Measurements from ENCODE around the gene PATZ1. TPM values are rescaled to one million over a fixed set of nuclear protein-coding genes. Genes with fewer than 3 reads are reported as not detected.
"Not testable (repeated sequence)": the region's sequence is repeated elsewhere in the genome, so short reads cannot be mapped to it uniquely, and the experiment has no call there.

The PATZ1 gene
- total and polyA plus RNA-seq, 2 donors: 25.2 to 33.4 TPM

GRCh38 chr22:31329029-31329428 lies 17.1 kb downstream of the PATZ1 start:
- Histone ChIP-seq H3K36me3 (ENCODE audit: control insufficient read depth in 2 of 2, insufficient read depth in 2 of 2, low read length in 1 of 2) (peaks cover 84 to 91% of the 10 kb centered on the region in 2 donors), H3K27ac (ENCODE audit: low read depth in 1 of 2, low read length in 1 of 2) (no peak overlapping the region), H3K4me3 (ENCODE audit: low read length in 2 of 2) (no peak overlapping the region), H3K9me3 (ENCODE audit: control insufficient read depth in 2 of 2, insufficient read depth in 1 of 2, low read length in 1 of 2) (no peaks in the 10 kb centered on the region), H3K4me1 (ENCODE audit: control insufficient read depth in 2 of 2, insufficient read depth in 2 of 2, low read length in 2 of 2) (peaks cover 2 to 6% of the 10 kb centered on the region in 2 donors), H3K27me3 (ENCODE audit: control insufficient read depth in 2 of 2, insufficient read depth in 1 of 2, low read length in 1 of 2) (no peaks in the 10 kb centered on the region)
- WGBS: 97% methylated on average over 4 of the region's 4 CpGs
- DNase-seq (ENCODE audit: low read depth in 6 of 9, low spot score in 9 of 9): no peak

GRCh38 chr22:31328544-31328960 lies 17.6 kb downstream of the PATZ1 start:
- WGBS: over 99% methylated on average over 13 of the region's 13 CpGs
- no peak for DNase-seq (ENCODE audit: low read depth in 6 of 9, low spot score in 9 of 9)
- H3K4me3 ChIP-seq (ENCODE audit: low read length in 2 of 2): no peak overlapping the region
- H3K27me3 ChIP-seq (ENCODE audit: control insufficient read depth in 2 of 2, insufficient read depth in 1 of 2, low read length in 1 of 2): no peaks in the 10 kb centered on the region
- no peak overlapping the region for H3K27ac ChIP-seq (ENCODE audit: low read depth in 1 of 2, low read length in 1 of 2)
- H3K36me3 ChIP-seq (ENCODE audit: control insufficient read depth in 2 of 2, insufficient read depth in 2 of 2, low read length in 1 of 2): peaks cover 84 to 89% of the 10 kb centered on the region in 2 donors
- no peaks in the 10 kb centered on the region for H3K9me3 ChIP-seq (ENCODE audit: control insufficient read depth in 2 of 2, insufficient read depth in 1 of 2, low read length in 1 of 2)
- peaks cover 2 to 4% of the 10 kb centered on the region in 2 donors for H3K4me1 ChIP-seq (ENCODE audit: control insufficient read depth in 2 of 2, insufficient read depth in 2 of 2, low read length in 2 of 2)

- no peak for DNase-seq (ENCODE audit: low read depth in 6 of 9, low spot score in 9 of 9)
- Histone ChIP-seq H3K27ac (ENCODE audit: low read depth in 1 of 2, low read length in 1 of 2) (no peak overlapping the region), H3K27me3 (ENCODE audit: control insufficient read depth in 2 of 2, insufficient read depth in 1 of 2, low read length in 1 of 2) (no peaks in the 10 kb centered on the region), H3K4me1 (ENCODE audit: control insufficient read depth in 2 of 2, insufficient read depth in 2 of 2, low read length in 2 of 2) (peaks cover 2% of the 10 kb centered on the region in 2 donors), H3K4me3 (ENCODE audit: low read length in 2 of 2) (no peak overlapping the region), H3K9me3 (ENCODE audit: control insufficient read depth in 2 of 2, insufficient read depth in 1 of 2, low read length in 1 of 2) (no peaks in the 10 kb centered on the region), H3K36me3 (ENCODE audit: control insufficient read depth in 2 of 2, insufficient read depth in 2 of 2, low read length in 1 of 2) (peaks cover 84 to 85% of the 10 kb centered on the region in 2 donors)
- WGBS: 96% methylated on average over 9 of the region's 9 CpGs
Measured at GRCh38 chr22:31327806-31328543, 18.2 kb downstream of the PATZ1 start.

- Histone ChIP-seq H3K36me3 (ENCODE audit: control insufficient read depth in 2 of 2, insufficient read depth in 2 of 2, low read length in 1 of 2) (peaks cover 76 to 79% of the 10 kb centered on the region in 2 donors), H3K4me3 (ENCODE audit: low read length in 2 of 2) (no peak overlapping the region), H3K27me3 (ENCODE audit: control insufficient read depth in 2 of 2, insufficient read depth in 1 of 2, low read length in 1 of 2) (no peaks in the 10 kb centered on the region), H3K9me3 (ENCODE audit: control insufficient read depth in 2 of 2, insufficient read depth in 1 of 2, low read length in 1 of 2) (no peaks in the 10 kb centered on the region), H3K27ac (ENCODE audit: low read depth in 1 of 2, low read length in 1 of 2) (no peak overlapping the region), H3K4me1 (ENCODE audit: control insufficient read depth in 2 of 2, insufficient read depth in 2 of 2, low read length in 2 of 2) (no peaks in the 10 kb centered on the region)
- no peak for DNase-seq (ENCODE audit: low read depth in 6 of 9, low spot score in 9 of 9)
- 98% methylated on average over 9 of the region's 9 CpGs for WGBS
Measured at GRCh38 chr22:31326877-31327276, 19.3 kb downstream of the PATZ1 start.

- no peaks in the 10 kb centered on the region for H3K9me3 ChIP-seq (ENCODE audit: control insufficient read depth in 2 of 2, insufficient read depth in 1 of 2, low read length in 1 of 2)
- WGBS: 96% methylated on average over 8 of the region's 8 CpGs
Measured at GRCh38 chr22:31323578-31324550, 22.3 kb downstream of the PATZ1 start.

GRCh38 chr22:31321421-31321820 lies 24.7 kb downstream of the PATZ1 start:
- Histone ChIP-seq H3K4me3 (ENCODE audit: low read length in 2 of 2) (no peak overlapping the region), H3K27ac (ENCODE audit: low read depth in 1 of 2, low read length in 1 of 2) (no peak overlapping the region), H3K9me3 (ENCODE audit: control insufficient read depth in 2 of 2, insufficient read depth in 1 of 2, low read length in 1 of 2) (no peaks in the 10 kb centered on the region), H3K4me1 (ENCODE audit: control insufficient read depth in 2 of 2, insufficient read depth in 2 of 2, low read length in 2 of 2) (no peaks in the 10 kb centered on the region), H3K36me3 (ENCODE audit: control insufficient read depth in 2 of 2, insufficient read depth in 2 of 2, low read length in 1 of 2) (peaks cover 25 to 38% of the 10 kb centered on the region in 2 donors), H3K27me3 (ENCODE audit: control insufficient read depth in 2 of 2, insufficient read depth in 1 of 2, low read length in 1 of 2) (no peaks in the 10 kb centered on the region)
- 98% methylated on average over 4 of the region's 4 CpGs for WGBS
- no peak for DNase-seq (ENCODE audit: low read depth in 6 of 9, low spot score in 9 of 9)

More at GRCh38 chr22:31323578-31324550, 22.3 kb downstream of the PATZ1 start:
- no peak overlapping the region for H3K27ac ChIP-seq (ENCODE audit: low read depth in 1 of 2, low read length in 1 of 2)
- H3K4me1 ChIP-seq (ENCODE audit: control insufficient read depth in 2 of 2, insufficient read depth in 2 of 2, low read length in 2 of 2): no peaks in the 10 kb centered on the region
- no peaks in the 10 kb centered on the region for H3K27me3 ChIP-seq (ENCODE audit: control insufficient read depth in 2 of 2, insufficient read depth in 1 of 2, low read length in 1 of 2)
- peaks cover 50 to 62% of the 10 kb centered on the region in 2 donors for H3K36me3 ChIP-seq (ENCODE audit: control insufficient read depth in 2 of 2, insufficient read depth in 2 of 2, low read length in 1 of 2)
- no peak for DNase-seq (ENCODE audit: low read depth in 6 of 9, low spot score in 9 of 9)
- no peak overlapping the region for H3K4me3 ChIP-seq (ENCODE audit: low read length in 2 of 2)

GRCh38 chr22:31314220-31314619 lies 31.9 kb downstream of the PATZ1 start:
- H3K36me3 ChIP-seq (ENCODE audit: control insufficient read depth in 2 of 2, insufficient read depth in 2 of 2, low read length in 1 of 2); DNase-seq (ENCODE audit: low read depth in 6 of 9, low spot score in 9 of 9); H3K9me3 ChIP-seq (ENCODE audit: control insufficient read depth in 2 of 2, insufficient read depth in 1 of 2, low read length in 1 of 2); H3K4me1 ChIP-seq (ENCODE audit: control insufficient read depth in 2 of 2, insufficient read depth in 2 of 2, low read length in 2 of 2); H3K4me3 ChIP-seq (ENCODE audit: low read length in 2 of 2); H3K27me3 ChIP-seq (ENCODE audit: control insufficient read depth in 2 of 2, insufficient read depth in 1 of 2, low read length in 1 of 2): not testable (repeated sequence)
- H3K27ac ChIP-seq (ENCODE audit: low read depth in 1 of 2, low read length in 1 of 2): peak overlapping the region in 1 of 2 donors; percentile 4
- WGBS: 100% methylated on average over 1 of the region's 1 CpG

- Histone ChIP-seq H3K9me3 (ENCODE audit: control insufficient read depth in 2 of 2, insufficient read depth in 1 of 2, low read length in 1 of 2) (peaks cover 0 to 8% of the 10 kb centered on the region in 2 donors), H3K4me3 (ENCODE audit: low read length in 2 of 2) (no peak overlapping the region), H3K36me3 (ENCODE audit: control insufficient read depth in 2 of 2, insufficient read depth in 2 of 2, low read length in 1 of 2) (no peaks in the 10 kb centered on the region), H3K27ac (ENCODE audit: low read depth in 1 of 2, low read length in 1 of 2) (peak overlapping the region; percentile 46 to 50), H3K27me3 (ENCODE audit: control insufficient read depth in 2 of 2, insufficient read depth in 1 of 2, low read length in 1 of 2) (no peaks in the 10 kb centered on the region), H3K4me1 (ENCODE audit: control insufficient read depth in 2 of 2, insufficient read depth in 2 of 2, low read length in 2 of 2) (no peaks in the 10 kb centered on the region)
- peak in 5 of 9 donors; percentile 42 to 74 (median 56) for DNase-seq (ENCODE audit: low read depth in 6 of 9, low spot score in 9 of 9)
- 53% methylated on average over 6 of the region's 6 CpGs for WGBS
Measured at GRCh38 chr22:31313366-31314147, 32.6 kb downstream of the PATZ1 start.
